Midbrain (tissue), 1 donor: ENCODE measurements around the gene CPSF7.
"Not testable (repeated sequence)": the region's sequence is repeated elsewhere in the genome, so short reads cannot be mapped to it uniquely, and the experiment has no call there.

Experiments used
- DNase-seq: peaks from one replicate; lab custom pipeline; 2025; lab: John Stamatoyannopoulos, UW

CPSF7 gene

DNA sequence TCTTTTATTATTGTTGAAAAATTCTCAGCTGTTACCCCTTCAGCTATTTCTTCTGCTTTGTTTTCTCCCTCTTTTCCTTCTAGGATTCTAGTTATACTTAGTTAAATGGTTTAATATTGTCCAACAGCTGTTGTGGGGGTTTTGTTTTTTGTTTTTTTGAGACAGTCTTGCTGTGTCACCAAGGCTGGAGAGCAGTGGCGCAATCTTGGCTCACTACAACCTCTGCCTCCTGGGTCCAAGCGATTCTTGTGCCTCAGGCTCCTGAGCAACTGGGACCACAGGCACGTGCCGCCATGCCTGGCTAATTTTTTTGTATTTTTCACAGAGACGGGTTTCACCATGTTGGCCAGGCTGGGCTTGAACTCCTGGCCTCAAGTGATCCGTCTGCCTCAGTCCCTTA is 12.8 kb upstream of the CPSF7 start:
- no peak for DNase-seq

DNA sequence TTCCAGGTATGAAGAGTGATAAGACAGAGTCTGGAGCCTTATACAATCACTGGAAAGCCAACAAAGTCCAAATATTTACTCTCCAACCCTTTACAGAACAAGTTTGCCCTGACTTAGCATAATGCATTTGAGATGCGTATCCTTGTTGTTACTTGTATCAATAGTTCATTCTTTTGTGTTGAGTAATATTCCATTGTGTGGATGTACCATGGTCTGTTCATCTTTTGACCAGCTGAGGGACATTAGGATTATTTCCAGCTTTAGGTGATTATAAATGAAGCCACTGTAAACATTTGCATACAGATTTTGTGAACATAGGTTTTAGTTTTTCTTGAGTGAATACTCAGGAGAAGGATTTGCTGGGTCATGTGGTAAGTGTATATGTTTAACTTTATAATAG is 9.8 kb upstream of the CPSF7 start:
- DNase-seq, result no peak

DNA sequence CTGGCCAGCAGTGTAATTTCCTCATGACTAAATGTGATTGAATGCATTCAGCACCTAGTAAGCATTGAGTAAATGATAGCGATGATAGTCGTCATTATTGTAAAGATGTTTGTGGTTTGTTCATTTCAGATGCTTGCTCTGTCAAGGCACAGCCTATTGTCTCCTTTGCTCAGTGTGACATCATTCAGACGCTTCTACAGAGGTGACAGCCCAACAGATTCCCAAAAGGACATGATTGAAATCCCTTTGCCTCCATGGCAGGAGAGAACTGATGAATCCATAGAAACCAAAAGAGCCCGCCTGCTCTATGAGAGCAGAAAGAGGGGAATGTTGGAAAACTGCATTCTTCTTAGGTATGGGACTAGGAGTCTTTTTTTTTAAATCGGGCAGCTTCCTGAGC is 7.7 kb upstream of the CPSF7 start:
- DNase-seq, result no peak

DNA sequence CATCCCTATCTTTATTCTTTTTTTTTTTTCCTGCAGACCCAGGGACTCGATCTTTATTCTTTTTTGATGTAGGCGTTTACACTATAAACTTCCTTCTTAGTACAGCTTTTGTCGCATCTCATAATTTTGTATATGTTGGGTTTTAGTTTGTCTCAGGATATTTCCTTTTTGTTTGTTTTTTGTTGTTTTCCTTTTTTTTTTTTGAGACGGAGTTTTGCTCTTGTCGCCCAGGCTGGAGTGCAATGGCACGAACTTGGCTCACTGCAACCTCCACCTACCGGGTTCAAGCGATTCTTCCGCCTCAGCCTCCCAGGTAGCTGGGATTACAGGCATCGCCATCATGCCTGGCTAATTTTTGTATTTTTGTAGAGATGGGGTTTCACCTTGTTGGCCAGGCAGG is 1.1 kb upstream of the CPSF7 start:
- DNase-seq, result not testable (repeated sequence)

DNA sequence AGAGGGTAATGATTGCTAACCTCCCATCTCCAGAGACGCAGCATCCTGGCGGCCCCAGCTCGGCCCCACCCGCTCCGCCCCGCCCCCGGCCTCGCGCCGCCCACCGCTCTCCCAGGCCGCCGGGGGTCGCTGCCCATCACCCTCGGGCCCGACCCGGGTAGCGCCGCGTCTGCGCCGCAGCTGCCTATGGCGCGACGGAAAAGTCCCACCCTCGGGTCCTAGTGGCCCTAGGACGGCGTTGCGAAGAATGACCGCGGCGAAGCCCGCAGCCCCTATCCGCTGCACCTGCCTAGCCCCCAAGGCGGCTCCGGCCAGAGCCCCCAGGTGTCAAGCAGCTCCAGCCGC is 457 bp downstream of the CPSF7 start:
- DNase-seq, result no peak

DNA sequence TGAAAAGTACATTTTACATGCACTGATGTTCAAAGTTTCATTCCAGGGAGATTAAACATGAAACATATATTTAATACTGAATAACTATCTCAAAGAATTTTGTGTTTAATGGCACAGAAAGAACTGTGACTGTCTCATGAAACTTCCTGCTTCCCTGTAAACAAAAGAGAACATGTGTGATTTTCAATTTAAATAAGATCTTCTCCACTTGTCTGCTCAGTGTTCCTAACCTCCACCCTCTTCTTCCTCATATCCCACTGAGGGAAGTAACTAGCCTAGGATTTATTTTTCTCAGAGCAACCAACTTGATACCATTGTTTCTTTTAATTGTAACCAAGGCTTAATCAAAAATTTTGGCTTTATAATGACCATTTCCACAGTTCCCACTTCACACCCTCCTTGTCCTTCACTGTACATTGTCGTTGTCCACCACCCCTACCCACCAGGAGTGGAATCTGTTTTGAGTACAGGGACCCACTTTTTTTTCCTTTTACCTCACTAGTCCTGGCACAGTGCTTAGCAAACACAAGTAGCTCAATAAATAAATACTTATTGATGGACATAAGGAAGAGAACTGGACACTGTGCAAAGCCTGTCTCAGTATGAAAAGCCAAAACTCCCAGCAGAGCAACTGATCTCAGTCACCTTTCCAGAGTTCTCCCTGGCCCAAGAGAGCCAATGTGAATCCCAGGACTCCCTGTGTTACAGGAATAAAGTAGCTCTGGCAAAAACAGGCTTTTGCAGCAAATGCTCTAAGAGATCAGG is 4.2 kb downstream of the CPSF7 start:
- no peak for DNase-seq

DNA sequence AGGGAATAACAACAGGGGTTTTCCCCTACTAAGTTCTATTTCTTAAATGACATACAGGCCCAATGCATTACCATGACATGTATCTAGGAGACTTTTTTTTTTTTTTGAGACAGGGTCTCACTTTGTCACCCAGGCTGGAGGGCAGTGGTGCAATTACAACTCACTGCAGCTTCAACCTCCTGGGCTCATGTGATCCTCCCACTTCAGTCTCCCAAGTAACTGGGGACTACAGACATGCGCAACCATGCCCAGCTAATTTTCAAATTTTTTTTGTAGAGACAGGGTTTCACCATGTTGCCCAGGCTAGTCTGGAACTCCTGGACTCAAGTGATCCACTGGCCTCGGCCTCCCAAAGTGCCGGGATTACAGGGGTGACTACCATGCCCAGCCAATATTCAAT is 7.5 kb downstream of the CPSF7 start:
- DNase-seq, result no peak

DNA sequence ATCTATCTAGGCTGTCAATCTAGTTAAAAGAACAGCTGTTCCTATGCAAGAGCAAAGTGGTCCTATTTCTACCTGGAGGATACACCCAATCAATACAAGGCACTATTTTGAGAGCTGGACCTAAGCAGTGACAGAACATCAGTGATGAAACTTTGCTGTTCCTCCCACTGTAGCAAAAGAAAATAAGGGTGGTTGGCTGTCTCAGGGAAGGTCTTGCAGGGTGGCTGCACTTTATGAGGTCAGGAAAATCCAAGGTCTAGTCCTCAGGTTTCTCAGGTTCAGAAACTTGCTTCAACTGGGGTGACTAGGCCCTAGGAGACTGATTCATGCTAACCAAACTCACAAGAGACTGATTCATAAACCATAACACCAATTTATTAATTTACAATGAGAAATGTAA is 11.6 kb downstream of the CPSF7 start:
- no peak for DNase-seq

DNA sequence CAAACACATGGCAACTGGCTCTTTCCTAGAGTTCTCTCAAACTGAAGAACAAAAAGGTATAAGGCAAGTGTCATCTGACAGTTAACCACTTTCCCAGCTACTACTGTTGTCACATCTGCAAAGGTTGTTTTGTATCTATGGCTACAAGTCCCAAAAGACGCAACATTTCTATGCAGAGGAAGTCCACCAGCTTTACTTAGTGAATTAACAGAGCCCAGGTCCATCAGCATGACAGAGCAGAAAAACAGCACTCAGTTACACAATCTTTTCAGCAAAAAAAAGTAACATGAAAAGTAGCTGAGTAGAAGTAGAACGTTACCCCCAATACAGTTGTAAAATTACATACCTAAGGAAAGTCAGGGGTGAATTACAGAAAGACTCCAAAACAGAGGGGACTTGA is 12.1 kb downstream of the CPSF7 start:
- DNase-seq, result no peak

DNA sequence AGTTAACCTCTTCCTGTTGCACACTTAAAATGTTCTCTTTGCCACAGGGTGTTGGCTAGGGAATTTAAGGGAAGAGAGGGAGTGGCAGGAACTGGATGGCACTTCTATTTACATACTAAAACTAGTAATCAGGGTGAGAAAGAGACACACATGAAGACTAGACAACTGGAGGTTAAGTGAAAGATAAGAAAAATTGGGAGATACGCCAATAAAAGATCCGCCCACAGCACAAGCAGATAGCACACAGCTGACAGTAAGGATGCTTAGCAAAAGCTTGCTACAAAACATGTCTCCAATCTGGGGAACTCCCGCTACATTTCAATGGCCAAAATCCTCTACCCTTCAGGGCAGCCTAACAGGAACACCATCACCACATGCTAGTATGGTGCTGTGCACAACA is 12.8 kb downstream of the CPSF7 start:
- no peak for DNase-seq

DNA sequence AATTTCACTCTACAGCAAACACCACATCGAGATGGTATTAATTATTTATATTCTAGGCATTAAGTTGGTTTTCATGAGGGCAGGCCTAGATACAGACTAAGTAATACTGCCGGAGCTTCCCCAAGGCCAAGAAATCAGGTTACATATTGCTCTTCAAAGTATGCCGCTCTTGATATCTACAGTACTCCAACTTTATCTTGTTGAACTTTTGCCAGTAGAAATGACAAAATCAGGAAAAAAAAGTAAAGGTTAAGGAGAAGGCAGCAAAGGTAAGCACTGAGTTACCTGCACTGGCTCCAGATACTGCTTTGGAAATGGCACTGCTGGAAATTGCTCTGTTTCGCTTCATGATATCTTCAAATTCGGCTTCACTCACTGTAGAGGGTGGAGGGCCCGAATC is 14.4 kb downstream of the CPSF7 start:
- no peak for DNase-seq

DNA sequence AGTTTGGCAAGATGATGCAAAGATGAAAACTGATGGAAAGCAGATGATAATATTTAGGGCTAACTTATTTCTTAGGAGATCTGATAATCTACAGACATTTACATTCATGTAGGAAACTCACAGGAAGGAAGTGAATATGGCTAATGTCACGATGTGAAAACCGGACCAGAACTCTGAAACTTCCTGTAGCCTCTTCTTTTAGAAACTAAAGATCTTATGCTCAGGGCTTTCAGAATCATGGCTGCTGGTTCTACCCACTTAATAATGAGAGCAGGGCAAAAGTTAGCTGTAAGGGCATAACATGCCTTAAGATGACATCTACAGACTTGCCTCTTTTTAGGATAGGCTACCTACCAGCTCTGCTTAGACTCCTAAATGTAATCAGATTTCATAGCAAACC is 15.2 kb downstream of the CPSF7 start:
- no peak for DNase-seq

DNA sequence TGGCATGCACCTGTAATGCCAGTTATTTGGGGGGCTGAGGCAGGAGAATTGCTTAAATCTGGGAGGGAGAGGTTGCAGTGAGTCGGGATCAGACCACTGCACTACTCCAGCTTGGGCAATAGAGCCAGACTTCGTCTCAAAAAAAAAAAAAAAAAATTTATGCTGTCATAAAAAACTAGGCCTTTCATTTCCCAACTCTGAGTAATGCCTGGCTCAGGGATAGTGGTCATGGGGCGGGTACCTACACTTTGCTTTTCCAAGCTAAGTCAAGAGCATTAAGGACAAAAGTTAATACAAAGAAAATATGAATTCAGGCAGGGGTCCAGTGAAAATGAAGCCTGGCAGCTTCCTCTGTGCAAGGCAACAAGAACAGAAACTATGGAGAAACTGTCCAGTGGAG is 16.3 kb downstream of the CPSF7 start:
- no peak for DNase-seq

DNA sequence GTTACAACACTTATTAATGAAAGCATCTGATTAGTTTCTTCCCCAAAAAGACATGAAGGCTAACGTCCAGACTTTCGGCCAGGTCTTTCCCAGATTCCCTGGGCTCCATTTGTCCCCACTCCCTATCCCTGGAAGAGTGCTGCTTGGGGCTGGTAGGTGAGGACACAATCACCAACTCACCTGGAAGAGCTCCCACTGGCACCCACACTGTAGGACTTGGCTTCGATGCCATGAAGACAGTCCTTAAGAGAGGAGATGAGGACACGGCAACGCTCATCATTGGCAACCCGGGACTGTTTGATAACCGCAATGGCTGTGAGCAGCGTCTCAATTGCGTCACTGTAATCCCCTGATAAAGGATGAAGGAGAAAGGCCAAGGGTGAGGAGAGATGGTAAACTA is 18.2 kb downstream of the CPSF7 start:
- no peak for DNase-seq

DNA sequence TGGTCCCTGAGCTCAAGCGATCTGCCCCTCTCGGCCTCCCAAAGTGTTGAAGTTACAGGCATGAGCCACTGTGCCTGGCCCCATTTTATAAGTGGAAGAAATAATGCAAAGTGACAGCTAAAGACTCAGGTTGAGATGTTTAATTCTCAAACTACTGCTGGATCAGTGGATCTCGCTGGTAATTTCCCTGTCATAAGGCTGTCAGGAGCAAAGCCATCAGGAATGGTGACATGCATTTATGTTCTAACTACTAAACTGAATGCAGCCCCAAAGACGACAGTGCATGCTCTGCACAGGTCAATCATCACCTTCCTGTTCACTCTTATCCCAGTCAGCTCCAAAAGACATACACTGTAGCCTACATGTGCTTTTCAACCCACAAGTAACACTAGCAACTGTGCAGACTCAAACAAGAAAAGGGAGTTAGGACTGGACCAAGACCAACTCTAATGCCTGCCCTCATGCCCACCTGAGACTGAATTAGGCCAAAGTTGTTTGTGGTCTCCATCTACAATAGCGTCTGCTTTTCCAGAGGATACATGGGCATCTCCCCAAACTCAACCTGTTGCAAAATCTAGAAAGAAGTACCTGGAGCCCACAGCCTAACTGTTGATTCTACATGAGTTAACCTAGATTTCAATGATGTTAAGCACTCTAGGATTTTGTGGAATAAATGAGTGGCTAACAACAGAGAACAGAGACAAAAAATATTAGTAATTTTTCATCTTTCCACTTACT is 22.6 kb downstream of the CPSF7 start:
- DNase-seq, result no peak

DNA sequence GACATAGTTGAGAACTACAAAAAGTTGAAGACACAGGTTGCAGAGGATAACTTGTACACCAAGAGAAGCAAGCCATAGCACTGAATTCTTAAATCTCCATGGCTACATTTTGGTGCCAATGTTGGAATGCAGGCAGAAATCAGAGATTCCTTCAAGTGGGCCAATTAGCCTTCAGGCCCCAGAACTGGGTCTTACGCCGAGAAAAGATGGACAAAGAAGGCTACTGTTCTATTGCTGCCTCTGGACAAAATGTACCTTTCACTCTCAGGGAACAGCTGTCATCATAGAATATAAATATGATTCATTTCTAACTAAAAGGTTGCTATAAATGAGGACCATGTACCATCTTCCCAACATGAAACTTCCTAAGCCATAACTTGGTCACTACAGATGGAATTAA is 23.7 kb downstream of the CPSF7 start:
- peak; percentile 41 for DNase-seq

DNA sequence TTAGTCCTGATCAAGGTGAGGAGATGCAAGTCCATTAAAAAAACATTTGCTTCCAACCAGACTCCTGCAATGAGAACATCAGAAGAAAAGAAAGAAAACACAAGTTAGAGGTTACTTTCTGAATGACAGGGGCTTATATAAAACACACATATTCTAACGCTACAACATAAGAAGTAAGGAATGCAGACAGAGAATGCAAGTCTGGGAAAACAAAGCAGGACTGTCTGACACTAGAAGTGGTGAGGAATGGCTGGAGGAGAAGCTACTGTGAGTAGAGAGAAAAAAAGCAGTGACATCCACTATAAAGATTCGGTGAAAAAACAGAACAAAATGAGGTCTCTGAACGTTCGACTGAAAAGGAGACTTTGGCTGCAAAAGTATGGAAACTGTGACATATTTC is 25.1 kb downstream of the CPSF7 start:
- no peak for DNase-seq

DNA sequence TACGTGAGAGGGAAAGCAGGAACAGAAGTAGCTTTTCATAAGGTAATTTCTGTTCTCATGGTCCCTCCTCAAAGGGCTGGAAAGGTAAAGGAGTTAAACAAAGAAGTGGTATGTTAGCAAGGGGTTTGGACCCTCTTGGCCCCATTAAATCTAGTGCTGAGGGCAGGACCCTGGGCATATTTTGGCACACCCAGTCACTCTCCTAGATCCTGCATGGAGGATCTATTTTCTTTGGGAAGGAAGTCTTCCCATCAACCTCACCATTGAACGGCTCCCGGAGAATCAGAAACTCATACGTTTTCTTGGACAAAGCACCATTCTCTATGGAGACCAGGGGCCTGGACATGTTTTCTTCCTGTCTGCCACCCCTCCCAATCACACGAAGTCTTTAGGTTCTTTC is 25.7 kb downstream of the CPSF7 start:
- no peak for DNase-seq

DNA sequence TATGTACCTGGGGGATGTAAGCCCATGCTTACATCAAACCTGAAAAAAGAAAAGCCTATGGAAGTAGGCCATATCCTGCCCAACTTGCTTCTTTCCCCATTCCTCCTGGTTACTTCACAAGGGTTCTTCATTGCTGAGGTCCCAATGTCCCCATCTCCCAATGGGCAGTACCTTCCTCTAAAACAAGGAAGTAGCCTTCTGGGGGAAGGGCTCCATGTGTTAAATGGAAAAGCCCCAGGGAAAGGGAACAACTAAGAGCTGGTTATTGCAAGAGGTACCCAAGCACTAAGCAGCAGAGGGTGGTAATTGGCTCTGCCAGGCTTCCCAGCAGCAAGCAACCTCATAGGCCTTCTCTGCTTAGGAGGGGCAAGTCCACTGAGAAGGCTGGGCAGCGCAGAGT is 26.1 kb downstream of the CPSF7 start:
- DNase-seq, result no peak

DNA sequence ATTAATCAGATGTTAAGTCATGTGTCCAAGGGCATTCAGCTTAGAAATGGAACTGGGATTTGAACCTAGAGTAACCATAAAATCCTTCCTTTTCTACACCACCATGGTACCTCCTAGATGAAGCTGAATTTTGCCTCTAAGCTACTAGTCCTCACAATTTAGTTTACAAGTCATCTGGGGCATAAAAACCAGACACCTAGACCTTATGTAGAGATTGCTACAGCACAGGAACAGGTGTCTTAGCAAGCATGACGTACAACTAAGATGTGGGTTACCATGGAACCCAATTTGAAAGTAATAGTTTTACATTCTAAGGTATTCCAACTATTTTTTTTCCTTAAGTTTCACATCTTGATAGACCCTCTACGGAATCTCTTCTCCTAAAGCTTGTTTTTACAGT is 28.2 kb downstream of the CPSF7 start:
- no peak for DNase-seq

DNA sequence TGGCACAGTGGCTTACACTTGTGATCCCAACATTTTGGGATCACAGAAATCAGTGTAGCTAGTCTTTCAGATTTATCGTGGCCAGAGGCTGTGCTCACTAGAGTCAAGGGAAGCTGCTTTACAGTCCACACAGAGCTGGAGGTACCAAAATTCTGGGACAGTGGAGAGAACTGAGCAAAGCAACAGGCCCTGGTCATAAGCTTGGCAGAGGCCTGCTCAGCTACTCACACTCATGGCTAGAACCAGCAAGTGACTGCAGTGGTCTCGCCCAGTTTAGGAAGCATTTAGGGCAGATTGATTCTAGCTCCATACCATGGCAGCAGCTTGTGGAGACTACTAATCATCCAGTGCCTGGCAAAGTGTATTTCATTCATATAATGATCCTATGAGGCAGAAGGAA is 28.6 kb downstream of the CPSF7 start:
- no peak for DNase-seq

DNA sequence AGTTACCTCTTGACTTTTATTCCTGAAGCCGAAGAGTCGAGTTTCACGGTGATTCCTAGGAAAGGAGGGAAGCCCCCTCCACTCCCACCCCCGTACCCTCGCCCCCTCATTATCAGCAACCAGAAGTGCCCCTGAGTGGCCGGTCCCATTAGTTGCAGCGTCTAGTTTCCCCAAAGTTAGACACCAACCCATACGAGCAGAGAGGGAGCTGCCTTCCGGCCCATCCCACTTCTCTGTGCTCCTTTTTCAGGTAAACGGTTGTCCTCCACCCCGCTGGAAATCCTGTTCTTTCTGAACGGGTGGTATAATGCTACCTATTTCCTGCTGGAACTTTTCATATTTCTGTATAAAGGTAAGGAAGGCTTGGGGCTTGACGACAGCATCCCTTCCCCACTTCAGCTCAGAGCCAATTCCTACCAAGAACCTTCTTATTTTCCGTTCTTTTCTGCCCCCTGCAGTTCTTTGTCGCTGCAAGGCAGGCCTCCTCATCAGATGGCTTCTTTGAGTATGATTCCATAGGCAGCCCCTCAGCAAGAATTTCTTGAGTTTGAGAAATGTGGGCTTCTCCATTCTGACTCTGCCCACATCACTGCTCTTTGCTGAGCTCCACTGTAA is 36.7 kb downstream of the CPSF7 start:
- DNase-seq, result no peak

DNA sequence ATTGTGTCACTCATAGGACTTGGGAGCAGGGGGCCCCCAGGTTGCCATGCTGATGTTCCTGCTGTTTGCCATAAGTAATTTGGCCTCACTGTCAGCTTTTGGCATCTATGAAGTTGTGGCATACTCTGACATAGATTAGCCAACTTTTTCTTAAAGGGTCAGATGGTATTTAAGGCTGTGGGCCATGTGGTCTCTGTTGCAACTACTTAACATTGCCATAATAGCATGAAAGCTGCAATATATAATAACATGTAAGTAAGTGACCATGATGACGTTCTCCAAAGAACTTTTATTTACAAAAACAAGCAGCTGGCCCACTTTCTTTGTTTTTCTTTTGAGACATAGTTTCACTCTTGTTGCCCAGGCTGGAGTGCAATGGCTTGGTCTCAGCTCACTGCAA is 39.6 kb downstream of the CPSF7 start:
- no peak for DNase-seq
